HEK293 (cell line): ENCODE measurements around the gene DTHD1.

Experiments used
- CTCF ChIA-PET: fragments of 350-600 bp; formaldehyde crosslinking; extraction: SDS; loops from one replicate; lab custom pipeline; 2021; ENCODE audit warnings: antibody characterized with exemption; lab: Yijun Ruan, JAX
- POLR2A ChIA-PET: fragments of 300-600 bp; formaldehyde crosslinking; extraction: SDS; loops from one replicate; lab custom pipeline; 2020; ENCODE audit warnings: antibody characterized with exemption, inconsistent platforms; lab: Yijun Ruan, JAX
- H3K27ac ChIP-seq: fragments of 200-500 bp; sonication (Bioruptor generic); 2 replicates; pipeline ENCODE4 v1.5.1; 2014; ENCODE audit warnings: low read depth, low read length, control low read depth, inconsistent platforms; ENCODE audit errors: extremely low read depth
- H3K36me3 ChIP-seq, 2 experiments: fragments of 200-500 bp in 1 of 2; sonication (Bioruptor generic) in 1 of 2; 1 replicate in 1 of 2; 2 replicates in 1 of 2; pipeline ENCODE4 v1.5.1; 2014 to 2017; ENCODE audit warnings: inconsistent platforms in 2 of 2, low read length in 2 of 2; ENCODE audit not compliant: control insufficient read depth in 2 of 2, insufficient read depth in 1 of 2
- H3K4me1 ChIP-seq: fragments of 200-500 bp; sonication (Bioruptor generic); 2 replicates; pipeline ENCODE4 v1.5.1; 2014; ENCODE audit warnings: mild to moderate bottlenecking, low read length, inconsistent platforms; ENCODE audit not compliant: control insufficient read depth, insufficient read depth
- H3K4me3 ChIP-seq: 2 replicates; pipeline ENCODE4 v1.5.1; 2011; ENCODE audit warnings: low read depth, mild to moderate bottlenecking, control low read depth, low read length, moderate library complexity
- H3K9me3 ChIP-seq: fragments of 200-500 bp; sonication (Bioruptor generic); 2 replicates; pipeline ENCODE4 v1.5.1; 2014; ENCODE audit warnings: low read depth, low read length, inconsistent platforms; ENCODE audit not compliant: control insufficient read depth, insufficient read depth
- KLF16 ChIP-seq: fragments of 450-650 bp; formaldehyde crosslinking; IDR thresholded peaks from 2 replicates; pipeline ENCODE4 v1.5.1; 2017; ENCODE audit warnings: missing biosample characterization, missing genetic modification characterization
- PRDM1 ChIP-seq: fragments of 450-650 bp; formaldehyde crosslinking; IDR thresholded peaks from 2 replicates; pipeline ENCODE4; 2016; ENCODE audit warnings: missing biosample characterization, missing genetic modification characterization
- PRDM6 ChIP-seq: fragments of 450-650 bp; formaldehyde crosslinking; IDR thresholded peaks from 2 replicates; pipeline ENCODE4 v1.5.1; 2017; ENCODE audit warnings: missing biosample characterization, missing genetic modification characterization
- RBAK ChIP-seq: fragments of 450-650 bp; formaldehyde crosslinking; IDR thresholded peaks from 2 replicates; pipeline ENCODE4 v1.5.1; 2016; ENCODE audit warnings: missing biosample characterization, missing genetic modification characterization
- REPIN1 ChIP-seq: fragments of 450-650 bp; formaldehyde crosslinking; IDR thresholded peaks from 2 replicates; pipeline ENCODE4 v1.5.1; 2017; ENCODE audit warnings: missing biosample characterization, missing genetic modification characterization, low read depth
- REST ChIP-seq: fragments of 450-650 bp; formaldehyde crosslinking; IDR thresholded peaks from 2 replicates; pipeline ENCODE4 v1.5.1; 2016; ENCODE audit warnings: missing biosample characterization, missing genetic modification characterization
- TRIM28 ChIP-seq: IDR thresholded peaks from 2 replicates; pipeline ENCODE4 v1.6.1; 2011; ENCODE audit warnings: low read length, control low read depth, borderline replicate concordance
- ZFP37 ChIP-seq: fragments of 450-650 bp; formaldehyde crosslinking; IDR thresholded peaks from 2 replicates; pipeline ENCODE4 v1.5.1; 2016; ENCODE audit warnings: missing biosample characterization, missing genetic modification characterization
- ZNF112 ChIP-seq: fragments of 450-650 bp; formaldehyde crosslinking; IDR thresholded peaks from 2 replicates; pipeline ENCODE4 v1.5.0; 2017; ENCODE audit warnings: missing biosample characterization, missing genetic modification characterization
- ZNF2 ChIP-seq: fragments of 450-650 bp; formaldehyde crosslinking; IDR thresholded peaks from 2 replicates; pipeline ENCODE4 v1.5.1; 2016; ENCODE audit warnings: missing biosample characterization, missing genetic modification characterization
- ZNF202 ChIP-seq: fragments of 450-650 bp; formaldehyde crosslinking; IDR thresholded peaks from 2 replicates; pipeline ENCODE4 v1.5.1; 2016; ENCODE audit warnings: missing biosample characterization, missing genetic modification characterization, borderline replicate concordance
- ZNF211 ChIP-seq: fragments of 450-650 bp; formaldehyde crosslinking; IDR thresholded peaks from 2 replicates; pipeline ENCODE4 v1.5.1; 2016; ENCODE audit warnings: low read depth, missing biosample characterization, missing genetic modification characterization
- ZNF223 ChIP-seq: fragments of 450-650 bp; formaldehyde crosslinking; IDR thresholded peaks from 2 replicates; pipeline ENCODE4 v1.5.1; 2016; ENCODE audit warnings: missing biosample characterization, missing genetic modification characterization
- ZNF266 ChIP-seq: fragments of 450-650 bp; formaldehyde crosslinking; IDR thresholded peaks from 2 replicates; pipeline ENCODE4 v1.5.1; 2016; ENCODE audit warnings: missing biosample characterization, missing genetic modification characterization, low read depth
- ZNF335 ChIP-seq: fragments of 450-650 bp; formaldehyde crosslinking; conservative IDR thresholded peaks from 2 replicates; pipeline ENCODE4 v1.5.1; 2016; ENCODE audit warnings: missing biosample characterization, missing genetic modification characterization
- ZNF449 ChIP-seq: fragments of 450-650 bp; formaldehyde crosslinking; IDR thresholded peaks from 2 replicates; pipeline ENCODE4 v1.5.1; 2017; ENCODE audit warnings: missing biosample characterization, mild to moderate bottlenecking, missing genetic modification characterization, moderate library complexity
- ZNF621 ChIP-seq: fragments of 450-650 bp; formaldehyde crosslinking; IDR thresholded peaks from 2 replicates; pipeline ENCODE4 v1.5.1; 2017; ENCODE audit warnings: missing biosample characterization, missing genetic modification characterization
- ZNF624 ChIP-seq: fragments of 450-650 bp; formaldehyde crosslinking; IDR thresholded peaks from 2 replicates; pipeline ENCODE4 v1.5.1; 2017; ENCODE audit warnings: missing biosample characterization, missing genetic modification characterization
- ZNF629 ChIP-seq: fragments of 450-650 bp; formaldehyde crosslinking; IDR thresholded peaks from 2 replicates; pipeline ENCODE4 v1.5.1; 2017; ENCODE audit warnings: missing biosample characterization, missing genetic modification characterization
- ZNF645 ChIP-seq: fragments of 450-650 bp; formaldehyde crosslinking; IDR thresholded peaks from 2 replicates; pipeline ENCODE4; 2016; ENCODE audit warnings: missing biosample characterization, missing genetic modification characterization
- ZNF654 ChIP-seq: fragments of 450-650 bp; formaldehyde crosslinking; IDR thresholded peaks from 2 replicates; pipeline ENCODE4 v1.5.1; 2016; ENCODE audit warnings: low read depth, missing biosample characterization, missing genetic modification characterization
- ZNF677 ChIP-seq: fragments of 450-650 bp; IDR thresholded peaks from 2 replicates; pipeline ENCODE4 v1.5.0; 2018; ENCODE audit warnings: missing biosample characterization, mild to moderate bottlenecking, missing genetic modification characterization, moderate library complexity
- ZNF747 ChIP-seq: fragments of 450-650 bp; formaldehyde crosslinking; IDR thresholded peaks from 2 replicates; pipeline ENCODE4 v1.5.1; 2016; ENCODE audit warnings: missing biosample characterization, missing genetic modification characterization
- ZNF830 ChIP-seq: fragments of 450-650 bp; IDR thresholded peaks from 2 replicates; pipeline ENCODE4 v1.5.0; 2018; ENCODE audit warnings: missing biosample characterization, missing genetic modification characterization, low read depth, mild to moderate bottlenecking, moderate library complexity
- ZSCAN5A ChIP-seq: fragments of 450-650 bp; formaldehyde crosslinking; IDR thresholded peaks from 2 replicates; pipeline ENCODE4 v1.5.1; 2016; ENCODE audit warnings: missing biosample characterization, missing genetic modification characterization
- ZXDB ChIP-seq: fragments of 450-650 bp; formaldehyde crosslinking; IDR thresholded peaks from 2 replicates; pipeline ENCODE4 v1.5.1; 2016; ENCODE audit warnings: missing biosample characterization, missing genetic modification characterization

DTHD1 gene

GRCh38 chr4:36326476-36327029 is 45.1 kb downstream of the DTHD1 start:
- Histone ChIP-seq H3K36me3 (no peaks in the 10 kb centered on the region), H3K9me3 (no peaks in the 10 kb centered on the region)
- POLR2A ChIA-PET = no interaction called here

GRCh38 chr4:36327400-36327799 is 46.0 kb downstream of the DTHD1 start:
- CTCF ChIA-PET = no interaction called here
- POLR2A ChIA-PET = no interaction called here
- H3K4me1 ChIP-seq = no peaks in the 10 kb centered on the region
- TF ChIP-seq PRDM6 (tag by site-specific recombination) (peak; percentile 77), ZNF747 (tag by site-specific recombination) (no peak), ZNF266 (tag by site-specific recombination) (no peak), ZNF335 (tag by site-specific recombination) (no peak), ZNF645 (tag by site-specific recombination) (no peak), ZNF629 (tag by site-specific recombination) (0 out of 2 replicates have a peak, but pooled peaks have one; percentile 44), TRIM28 (no peak), KLF16 (tag by site-specific recombination) (no peak), RBAK (tag by site-specific recombination) (no peak)

More at GRCh38 chr4:36326476-36327029, 45.1 kb downstream of the DTHD1 start:
- Histone ChIP-seq H3K4me1 (no peaks in the 10 kb centered on the region), H3K4me3 (no peak overlapping the region)
- CTCF ChIA-PET = no interaction called here
- TF ChIP-seq ZNF624 (tag by site-specific recombination) (no peak), ZNF677 (tag by site-specific recombination) (no peak), ZNF621 (tag by site-specific recombination) (no peak), ZFP37 (tag by site-specific recombination) (no peak), ZNF112 (tag by site-specific recombination) (no peak), ZNF449 (tag by site-specific recombination) (no peak), REST (tag by site-specific recombination) (no peak), ZNF654 (tag by site-specific recombination) (no peak), ZNF830 (tag by site-specific recombination) (no peak), ZSCAN5A (tag by site-specific recombination) (no peak), ZNF202 (tag by site-specific recombination) (no peak), ZNF223 (tag by site-specific recombination) (no peak), REPIN1 (tag by site-specific recombination) (no peak), ZNF2 (no peak), ZNF211 (tag by site-specific recombination) (no peak), PRDM1 (tag by site-specific recombination) (no peak), ZXDB (tag by site-specific recombination) (no peak)
- TF ChIP-seq, all 188 proteins: peak for 0
- no peak overlapping the region for H3K27ac ChIP-seq

More at GRCh38 chr4:36327400-36327799, 46.0 kb downstream of the DTHD1 start:
- H3K27ac ChIP-seq = no peak overlapping the region
- H3K9me3 ChIP-seq = no peaks in the 10 kb centered on the region
- no peak overlapping the region for H3K4me3 ChIP-seq
- no peaks in the 10 kb centered on the region for H3K36me3 ChIP-seq
